DMS153 treated with DMSO at 0.1 percent for 48 hours (cell line): ENCODE measurements around the gene RPL31.

Experiments used
- DNase-seq: peaks from one replicate; lab custom pipeline; 2025; ENCODE audit not compliant: unreplicated experiment; lab: John Stamatoyannopoulos, UW

The RPL31 gene

DNA sequence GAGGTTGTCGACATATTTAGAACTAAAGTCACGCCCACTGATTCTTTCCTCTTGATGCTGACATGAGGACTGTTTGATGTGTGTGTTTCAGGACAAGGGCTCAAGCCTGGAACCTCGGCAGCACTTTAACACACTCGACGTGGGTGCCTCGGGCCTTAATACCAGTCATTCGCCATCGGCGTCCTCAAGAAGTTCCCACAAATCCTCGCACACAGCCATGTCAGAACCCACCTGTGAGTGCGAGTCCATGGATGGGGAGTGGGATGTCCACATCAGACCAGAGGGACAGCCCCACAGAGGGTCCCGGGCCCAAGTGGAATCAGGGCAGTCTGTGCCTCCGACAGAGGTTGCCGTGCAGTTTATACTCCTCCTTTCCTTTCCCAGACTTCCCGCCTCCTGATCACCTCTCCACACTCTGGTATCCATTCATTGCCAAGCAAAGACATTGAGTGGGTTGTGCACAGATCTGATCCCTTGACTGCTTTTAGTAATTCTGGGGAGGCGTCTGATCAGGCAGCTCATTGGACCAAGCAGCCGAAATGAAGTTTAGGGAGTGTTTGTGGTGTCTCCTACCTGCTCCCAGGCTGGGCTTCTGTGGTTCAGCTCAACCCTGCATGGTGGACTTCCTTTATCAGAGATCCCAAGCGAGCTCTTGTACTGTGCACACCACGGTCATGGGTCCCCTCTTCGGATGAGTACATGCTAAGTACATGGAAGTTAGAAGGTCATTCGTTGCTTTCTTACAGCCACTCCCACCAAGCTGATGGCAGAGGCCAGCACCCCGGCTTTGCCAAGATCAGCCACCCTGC, 27.2 kb upstream of the RPL31 start:
- no peak for DNase-seq

DNA sequence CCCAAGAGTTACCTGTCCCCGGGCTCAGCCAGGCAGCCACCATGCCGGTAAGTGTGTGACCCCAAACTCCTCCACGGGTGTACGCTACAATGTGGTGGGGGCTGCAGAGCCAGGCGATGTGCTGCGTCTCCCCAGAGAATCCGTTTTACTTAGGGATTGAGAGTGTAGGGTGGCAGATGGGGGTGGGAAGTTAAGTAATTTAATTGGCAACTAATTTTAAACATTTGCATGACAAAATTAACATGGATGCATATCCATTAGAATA, 26.6 kb upstream of the RPL31 start:
- DNase-seq, result no peak

DNA sequence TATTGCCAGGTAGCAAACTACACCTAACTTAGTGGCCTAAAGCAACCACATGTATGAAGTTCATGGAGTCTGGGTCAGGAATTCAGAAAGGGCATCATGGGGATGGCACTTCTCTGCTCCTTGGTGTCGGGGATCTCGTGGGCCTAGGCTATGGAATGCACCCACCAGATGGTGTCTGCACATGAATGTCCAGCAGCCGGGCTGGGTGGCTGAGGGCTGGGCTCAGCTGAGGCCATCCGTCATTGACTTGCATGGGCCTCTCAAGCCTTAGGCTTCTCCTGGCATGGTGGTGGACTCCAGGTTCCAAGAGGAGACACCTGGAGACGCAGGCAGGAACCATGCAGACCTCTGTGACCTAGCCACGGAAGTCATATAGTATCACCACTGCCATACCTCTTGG, 26.0 kb upstream of the RPL31 start:
- DNase-seq, result no peak

GRCh38 chr2:100976645-100977391, 25.3 kb upstream of the RPL31 start:
- no peak for DNase-seq

GRCh38 chr2:100977511-100977910, 24.6 kb upstream of the RPL31 start:
- no peak for DNase-seq

- no peak for DNase-seq
Measured at GRCh38 chr2:100978582-100979191, 23.4 kb upstream of the RPL31 start.

DNA sequence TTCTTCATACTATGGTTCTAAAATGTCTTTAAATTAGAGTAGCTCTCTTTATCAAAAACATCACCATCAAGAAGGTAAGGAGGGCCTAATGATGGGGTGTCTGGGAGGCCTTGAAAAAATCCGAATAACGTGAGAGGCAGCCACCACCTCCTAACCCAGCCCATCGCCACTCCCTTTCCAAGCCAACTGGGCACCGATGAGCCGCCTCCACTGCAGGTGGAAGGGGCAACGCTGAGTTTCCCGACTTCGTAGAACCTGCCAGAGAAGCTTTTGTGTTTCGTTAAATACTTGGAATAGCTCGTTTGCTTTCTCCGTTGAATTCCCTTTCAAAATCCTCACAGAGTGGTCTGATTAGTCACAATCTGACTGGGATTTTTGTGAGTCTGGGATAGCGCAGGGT, 22.0 kb upstream of the RPL31 start:
- DNase-seq, result no peak

DNA sequence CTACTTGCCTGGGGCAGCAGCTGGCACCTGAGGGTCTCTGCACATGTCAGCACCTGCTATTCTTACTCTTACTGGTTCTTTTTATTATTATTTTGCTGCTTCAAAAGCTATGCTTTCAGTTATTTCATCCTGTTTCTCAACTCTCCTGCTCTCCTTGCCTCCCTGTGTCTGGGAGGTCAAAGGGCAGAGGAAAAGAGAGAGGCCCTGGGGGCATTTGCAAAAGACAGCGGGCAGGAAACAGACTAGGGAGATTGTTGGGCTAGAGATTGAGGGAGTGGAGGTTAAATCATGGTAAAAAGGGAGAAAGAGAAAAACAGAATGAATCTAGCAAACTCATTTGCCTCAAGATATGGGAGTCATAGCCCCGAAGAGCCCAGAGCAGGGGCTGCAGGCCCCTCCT, 21.1 kb upstream of the RPL31 start:
- DNase-seq, result no peak

GRCh38 chr2:100982431-100982861, 19.6 kb upstream of the RPL31 start:
- DNase-seq, result no peak

DNA sequence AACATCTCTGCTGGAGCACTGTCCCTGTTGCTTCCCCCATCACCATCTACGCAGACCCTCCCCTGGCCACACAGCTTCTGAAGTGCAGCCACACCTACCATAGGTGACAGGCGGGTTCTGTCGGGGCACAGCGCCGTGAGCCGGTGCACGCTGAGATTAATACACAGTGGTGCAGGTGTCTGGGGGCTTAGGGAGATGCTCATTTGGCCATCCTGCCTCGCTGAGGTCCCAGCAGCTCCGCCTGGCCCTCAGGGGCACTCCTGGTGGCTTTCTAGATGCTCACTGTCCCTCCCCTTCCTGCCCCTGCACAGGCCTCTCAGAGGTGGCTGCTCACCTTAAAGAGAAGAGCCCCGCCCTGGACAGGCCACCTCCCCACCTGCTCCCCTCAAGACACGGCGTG, 18.9 kb upstream of the RPL31 start:
- DNase-seq, result no peak

DNA sequence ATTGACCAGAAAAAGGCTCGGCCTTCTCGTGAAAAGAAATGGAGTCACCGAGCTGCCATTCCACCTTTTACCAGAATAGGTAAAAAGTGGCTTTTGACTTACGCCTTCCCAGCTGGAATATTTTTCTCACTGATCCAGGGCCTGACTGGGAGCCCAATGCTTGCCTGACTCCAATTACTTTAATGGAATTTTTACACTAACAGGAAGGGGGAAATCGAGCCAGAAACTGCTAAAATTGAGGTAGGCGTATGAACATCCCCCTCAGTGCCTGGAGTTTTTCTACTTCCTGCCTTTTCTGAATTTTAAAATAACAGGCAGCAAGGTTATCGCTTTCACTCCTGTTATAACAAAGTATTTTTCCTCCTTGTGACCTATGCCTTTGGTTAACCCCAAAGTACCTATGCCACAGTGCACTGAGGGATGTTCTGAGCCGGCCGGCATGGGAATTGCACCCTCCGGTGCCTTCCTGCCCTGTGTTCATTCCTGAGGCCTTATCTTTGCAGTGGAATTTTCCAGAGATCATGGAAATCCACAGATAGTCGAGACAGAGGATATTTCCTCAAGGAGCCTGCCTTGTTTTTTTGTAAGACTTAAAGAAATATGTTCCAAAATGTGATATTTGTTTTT, 18.3 kb upstream of the RPL31 start:
- no peak for DNase-seq

- peak; percentile 34 for DNase-seq
Measured at GRCh38 chr2:100984892-100985307, 17.2 kb upstream of the RPL31 start.

DNA sequence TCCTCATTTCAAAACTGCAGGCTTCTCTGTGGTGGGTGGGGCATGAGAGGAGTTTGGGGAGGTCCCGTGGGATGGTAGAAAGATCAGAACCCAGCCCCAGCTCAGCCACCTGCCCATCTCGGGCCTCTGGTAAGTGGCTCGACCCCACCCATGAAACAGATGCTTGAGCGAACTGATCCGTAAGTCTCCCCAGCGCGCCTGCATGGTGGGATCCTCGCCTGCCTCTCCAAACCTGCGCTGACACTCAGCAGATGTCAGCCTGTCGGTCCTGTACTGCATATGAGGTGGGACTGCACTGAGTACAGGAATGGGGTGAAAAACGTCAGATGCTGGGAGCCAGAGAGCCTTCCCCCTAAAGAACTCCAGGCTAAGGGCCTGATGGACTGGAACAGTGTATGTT, 15.9 kb upstream of the RPL31 start:
- DNase-seq, result no peak

GRCh38 chr2:100987536-100987935, 14.6 kb upstream of the RPL31 start:
- DNase-seq, result no peak

- DNase-seq, result no peak
Measured at GRCh38 chr2:100987974-100988373, 14.1 kb upstream of the RPL31 start.

GRCh38 chr2:100988630-100989417, 13.3 kb upstream of the RPL31 start:
- no peak for DNase-seq

GRCh38 chr2:100989666-100990065, 12.4 kb upstream of the RPL31 start:
- no peak for DNase-seq

- no peak for DNase-seq
Measured at GRCh38 chr2:100990166-100990565, 11.9 kb upstream of the RPL31 start.

DNA sequence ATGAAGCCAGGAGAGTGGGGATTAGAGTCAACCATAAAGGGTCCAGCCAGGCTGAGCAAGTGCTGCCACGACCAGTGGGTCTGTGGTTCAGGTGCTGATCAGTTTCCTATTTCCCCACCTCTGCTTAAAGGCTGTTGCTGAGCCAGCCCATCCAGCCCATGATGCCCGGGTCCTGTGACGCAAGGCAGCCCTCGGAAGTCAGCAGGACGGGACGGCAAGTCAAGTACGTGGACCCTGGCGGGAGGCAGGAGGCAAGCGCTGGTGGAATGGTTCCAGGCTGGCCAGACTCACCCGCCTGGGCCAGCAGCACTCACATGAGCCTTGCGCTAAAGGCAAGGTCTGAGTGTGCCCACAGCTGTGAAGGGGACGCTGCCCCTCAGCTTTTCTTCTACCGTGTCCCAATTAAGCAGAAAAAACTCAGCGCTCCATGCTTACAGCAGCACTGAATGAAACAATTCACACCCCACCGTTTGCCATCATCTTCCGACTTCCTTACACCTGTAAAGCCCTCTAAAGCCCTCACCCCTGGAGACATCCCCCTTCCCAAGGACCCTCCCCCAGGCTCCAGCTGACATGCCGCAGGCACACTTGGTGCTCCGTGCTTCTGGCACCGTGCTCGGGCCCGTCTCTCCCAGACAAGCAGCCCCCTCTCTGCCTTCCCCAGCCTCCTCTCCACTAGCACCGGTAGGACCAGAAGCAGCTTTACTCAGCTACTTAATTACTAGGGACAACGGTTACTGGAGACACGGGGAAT, 11.3 kb upstream of the RPL31 start:
- no peak for DNase-seq

GRCh38 chr2:100991404-100991773, 10.7 kb upstream of the RPL31 start:
- DNase-seq, result no peak
